Measurements from ENCODE around the gene CMTM4.
A peak's percentile ranks its signal among the peaks of the same experiment; 100 is the strongest.

The CMTM4 gene

GRCh38 chr16:66696669-66697630 is at the start of gene CMTM4:
Gene CMTM4 (minus strand): TSS chr16:66696743. CDS start chr16:66696525, 218 bp downstream.
- DNase-seq: peak; percentile 53

DNA sequence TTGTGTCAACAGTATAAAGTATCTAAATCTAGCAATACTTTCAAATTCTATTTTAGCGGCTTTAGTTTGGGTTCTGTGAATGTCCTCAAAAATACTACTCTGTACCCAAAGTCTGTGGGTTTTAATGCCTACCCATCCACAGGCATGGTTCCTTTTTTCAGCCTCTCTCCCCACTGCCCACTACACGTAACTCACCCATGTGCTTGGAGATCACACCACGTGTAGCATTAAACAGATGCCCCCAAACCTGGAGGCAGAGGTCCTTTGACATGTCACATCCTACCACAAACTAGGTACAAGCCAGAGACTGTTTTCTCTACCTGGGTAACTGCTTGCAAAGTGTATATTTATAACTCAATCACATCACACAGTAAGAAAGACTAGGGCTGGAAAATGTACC is 49.5 kb upstream of the CMTM4 start:
- DNase-seq: no peak

- DNase-seq: no peak
These were observed 45.6 kb upstream of the CMTM4 start for GRCh38 chr16:66741950-66742808.

- DNase-seq: no peak
These were observed 44.8 kb upstream of the CMTM4 start for GRCh38 chr16:66741169-66741900.

DNA sequence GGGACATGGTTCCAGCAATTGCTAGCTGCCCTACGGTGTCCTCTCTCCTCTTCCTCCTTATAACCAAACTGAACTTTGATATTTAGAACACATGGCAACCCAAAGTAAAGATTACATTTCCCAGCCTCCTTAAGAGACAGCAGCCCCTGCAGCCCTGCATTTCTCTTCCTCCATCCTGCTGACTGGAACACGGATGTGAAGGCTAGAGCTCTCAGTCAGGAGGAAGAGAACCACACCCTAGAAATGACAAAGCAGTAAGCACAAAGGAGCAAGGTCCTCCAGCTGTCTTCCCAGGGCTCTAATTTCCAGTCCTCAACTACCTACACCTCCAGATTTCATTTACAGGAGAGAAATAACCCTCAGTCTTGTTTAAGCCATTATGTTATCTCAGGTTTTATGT is 44.0 kb upstream of the CMTM4 start:
- DNase-seq: no peak

DNA sequence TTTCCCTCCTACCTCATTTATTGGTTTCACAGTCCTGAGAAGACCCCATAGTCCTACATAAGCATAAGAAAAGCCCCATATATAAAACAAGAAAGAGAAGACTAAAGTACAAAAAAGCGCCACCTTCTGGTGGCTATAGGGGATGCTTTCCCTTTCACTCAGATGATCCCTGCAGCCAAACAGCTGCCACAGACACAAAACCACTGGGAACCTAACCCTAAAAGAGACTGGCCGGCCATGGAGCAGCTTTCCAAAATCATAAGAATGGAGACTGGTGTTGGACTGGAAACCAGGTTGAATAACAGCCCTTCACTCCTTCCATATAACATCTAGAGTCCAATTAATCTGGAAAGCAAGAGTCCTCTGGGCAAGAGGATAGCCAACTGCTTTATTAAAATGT is 43.5 kb upstream of the CMTM4 start:
- DNase-seq: no peak

DNA sequence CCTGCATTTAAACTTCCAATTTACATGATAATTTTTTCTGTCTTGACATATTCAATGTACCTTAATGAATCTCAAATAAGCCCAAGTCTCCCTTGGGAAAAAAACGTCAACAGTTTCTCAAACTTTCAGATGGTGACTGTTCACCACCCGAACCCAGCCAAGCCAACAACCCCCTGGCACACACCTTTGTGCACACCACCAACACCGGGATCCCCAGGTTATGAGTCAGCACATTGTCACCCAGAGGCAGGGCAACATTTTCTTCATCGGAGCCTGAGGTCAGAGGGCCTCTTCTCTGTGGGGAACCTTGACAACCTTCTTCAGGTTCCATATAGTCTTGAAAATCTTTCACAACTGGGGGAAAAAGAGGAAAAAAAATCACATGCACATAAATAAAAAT is 39.3 kb upstream of the CMTM4 start:
- DNase-seq: no peak

DNA sequence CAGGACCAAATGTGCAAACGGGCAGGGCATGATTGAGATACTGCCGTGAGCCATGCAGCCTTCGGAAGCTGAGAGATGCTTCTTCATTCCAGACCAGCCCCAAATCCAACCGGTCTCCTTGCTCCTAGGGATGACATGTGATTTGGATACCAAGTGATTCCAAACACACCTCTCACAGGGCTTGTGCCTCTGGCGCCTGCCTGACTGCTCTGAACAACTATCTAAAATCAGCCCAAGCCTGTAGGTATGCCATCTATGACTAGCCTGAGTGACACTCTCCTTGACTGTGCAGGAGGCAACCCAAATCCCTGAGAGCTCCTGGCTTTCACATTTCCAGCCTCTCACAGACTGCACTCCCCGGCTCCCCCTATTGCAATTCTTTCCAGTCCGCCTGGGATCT is 34.6 kb upstream of the CMTM4 start:
- no peak for DNase-seq

DNA sequence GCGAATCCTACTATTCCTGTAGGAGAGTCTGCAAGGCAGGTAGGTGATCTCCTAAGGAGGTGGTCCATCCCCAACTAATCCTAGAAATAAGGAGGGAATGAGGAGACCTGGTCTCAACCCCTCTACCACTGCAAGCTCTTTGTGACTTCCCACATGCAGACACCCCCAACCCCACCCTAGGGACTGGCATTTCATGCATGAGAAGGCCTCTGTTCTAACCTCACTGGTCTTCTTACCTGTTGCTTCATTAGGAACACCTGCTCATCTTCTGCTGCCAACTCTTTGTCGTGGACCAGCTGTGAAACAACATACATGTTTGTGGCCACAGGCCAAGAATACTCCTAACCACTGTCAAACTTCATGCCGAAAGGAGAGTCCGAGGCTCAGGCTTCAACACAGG is 32.3 kb upstream of the CMTM4 start:
- DNase-seq: no peak

- peak; percentile 63 for DNase-seq
These were observed 31.7 kb upstream of the CMTM4 start for GRCh38 chr16:66728117-66728787.

DNA sequence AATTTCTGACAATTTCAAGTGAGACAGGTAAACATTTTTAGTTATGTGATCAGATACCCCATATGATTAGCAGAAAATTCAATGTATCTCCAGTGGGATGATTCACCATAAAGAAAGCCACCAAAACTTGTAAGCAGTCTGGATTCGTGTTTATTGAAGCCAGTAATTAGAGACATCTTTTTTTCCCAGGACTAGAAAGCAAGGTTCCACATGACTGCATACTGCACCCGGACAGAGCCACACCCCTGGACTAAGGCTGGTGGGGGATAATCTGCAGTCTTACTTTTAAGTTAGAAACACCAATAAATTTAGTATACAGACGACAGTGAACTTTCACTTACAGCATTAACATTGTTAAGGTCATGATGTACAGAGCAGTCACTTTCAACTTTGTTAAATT is 24.2 kb upstream of the CMTM4 start:
- no peak for DNase-seq

GRCh38 chr16:66719246-66719645 is 22.7 kb upstream of the CMTM4 start:
- DNase-seq: no peak

- no peak for DNase-seq
These were observed 21.2 kb upstream of the CMTM4 start for GRCh38 chr16:66717776-66718175.

GRCh38 chr16:66717112-66717675 is 20.7 kb upstream of the CMTM4 start:
- DNase-seq: peak; percentile 20

DNA sequence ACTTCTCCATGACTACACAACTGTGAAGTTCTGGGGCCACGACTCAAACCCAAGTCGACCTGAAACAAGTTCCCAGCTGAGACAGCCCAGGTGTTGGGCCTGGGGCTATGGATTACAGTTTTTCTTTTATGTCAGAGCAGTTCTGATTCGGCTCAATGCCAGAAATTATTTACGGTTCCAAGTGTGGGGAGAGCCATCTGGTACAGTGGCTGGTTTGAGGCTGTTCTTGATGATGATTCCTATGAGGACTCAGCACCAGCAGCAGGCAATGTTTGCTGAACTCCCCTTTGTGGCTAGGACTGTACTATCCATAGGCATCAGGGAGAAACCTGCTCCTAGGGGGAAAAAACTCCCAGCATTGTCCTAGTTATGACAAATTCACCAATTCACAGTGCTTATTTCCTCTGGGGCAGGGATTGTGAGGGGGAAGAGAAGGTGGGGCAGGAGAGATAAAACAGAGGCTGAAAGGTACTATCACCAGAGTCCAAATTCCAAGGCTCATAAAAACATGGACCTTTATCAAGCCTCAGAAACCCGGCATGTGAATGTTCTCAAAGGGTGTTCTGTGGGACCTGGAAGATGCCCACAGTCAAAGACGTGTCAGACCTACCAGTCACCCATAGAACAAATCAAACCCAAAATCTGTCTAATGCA is 18.2 kb upstream of the CMTM4 start:
- no peak for DNase-seq

DNA sequence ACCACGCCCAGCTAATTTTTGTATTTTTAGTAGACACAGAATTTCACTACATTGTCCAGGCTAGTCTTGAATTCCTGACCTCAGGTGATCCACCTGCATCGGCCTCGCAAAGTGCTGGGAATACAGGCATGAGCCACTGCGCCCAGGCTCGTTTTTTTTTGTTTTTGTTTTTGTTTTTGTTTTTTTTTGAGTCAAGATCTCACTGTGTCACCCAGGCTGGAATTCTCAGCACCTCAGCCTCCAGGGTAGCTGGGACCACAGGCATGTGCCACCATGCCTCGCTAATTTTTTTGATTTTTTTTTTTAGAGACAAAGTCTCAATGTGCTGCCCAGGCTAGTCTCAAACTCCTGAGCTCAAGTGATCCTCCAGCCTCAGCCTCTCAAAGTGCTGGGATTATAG is 17.5 kb upstream of the CMTM4 start:
- DNase-seq: no peak

- no peak for DNase-seq
These were observed 16.5 kb upstream of the CMTM4 start for GRCh38 chr16:66713076-66713475.

DNA sequence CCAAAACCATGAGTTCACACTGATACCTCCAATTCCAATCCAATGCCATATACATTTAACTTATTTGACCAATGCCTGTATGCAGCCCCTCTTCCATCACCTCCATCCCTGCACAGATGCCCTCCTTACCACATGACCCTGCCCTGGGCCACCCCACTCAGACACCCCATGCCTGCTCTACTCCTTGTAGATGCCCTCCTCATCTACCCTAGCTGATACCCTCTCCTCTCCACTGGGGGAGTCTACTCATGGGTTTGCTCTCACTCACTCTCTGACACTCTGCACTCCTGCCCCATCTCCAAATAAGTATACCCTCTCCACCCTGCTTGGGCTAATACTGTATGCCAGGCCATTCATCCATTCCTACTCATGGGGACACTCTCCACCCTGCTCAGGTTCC is 16.0 kb upstream of the CMTM4 start:
- DNase-seq: no peak

- no peak for DNase-seq
These were observed 15.0 kb upstream of the CMTM4 start for GRCh38 chr16:66711581-66711980.

GRCh38 chr16:66706506-66706880 is 9.9 kb upstream of the CMTM4 start:
- DNase-seq: no peak

- no peak for DNase-seq
These were observed 9.4 kb upstream of the CMTM4 start for GRCh38 chr16:66705790-66706505.
